ENCODE data around the gene CTNNBL1.

The CTNNBL1 gene

GRCh38 chr20:37881601-37882343, 187.9 kb downstream of the CTNNBL1 start:
- no peak for DNase-seq

GRCh38 chr20:37882961-37883712, 189.3 kb downstream of the CTNNBL1 start:
- DNase-seq = no peak

- no peak for DNase-seq
These were observed 191.2 kb downstream of the CTNNBL1 start for GRCh38 chr20:37885042-37885441.

- DNase-seq = no peak
These were observed 192.0 kb downstream of the CTNNBL1 start for GRCh38 chr20:37885593-37886503.

DNA sequence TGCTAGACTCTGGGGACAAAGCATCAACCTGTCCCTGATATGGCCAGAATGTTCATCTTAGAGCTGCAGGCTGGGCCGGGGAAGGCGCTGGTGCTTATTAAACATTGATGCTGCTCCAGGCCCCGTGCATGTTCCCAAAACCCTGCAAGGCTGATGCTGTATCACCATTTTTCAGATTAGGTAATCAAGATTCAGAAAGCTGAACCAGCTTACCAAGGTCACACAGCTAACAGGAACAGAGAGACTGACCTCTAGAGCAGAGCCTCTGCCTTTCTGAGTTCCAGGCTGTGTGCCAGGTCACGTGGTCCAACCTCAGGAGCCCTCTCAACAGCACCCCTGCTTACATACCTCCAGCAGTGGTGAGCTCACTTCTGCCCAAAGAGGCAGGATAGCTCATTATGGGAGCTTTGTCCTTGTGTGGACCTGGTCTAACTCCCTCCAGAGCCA, 193.0 kb downstream of the CTNNBL1 start:
- DNase-seq = no peak

DNA sequence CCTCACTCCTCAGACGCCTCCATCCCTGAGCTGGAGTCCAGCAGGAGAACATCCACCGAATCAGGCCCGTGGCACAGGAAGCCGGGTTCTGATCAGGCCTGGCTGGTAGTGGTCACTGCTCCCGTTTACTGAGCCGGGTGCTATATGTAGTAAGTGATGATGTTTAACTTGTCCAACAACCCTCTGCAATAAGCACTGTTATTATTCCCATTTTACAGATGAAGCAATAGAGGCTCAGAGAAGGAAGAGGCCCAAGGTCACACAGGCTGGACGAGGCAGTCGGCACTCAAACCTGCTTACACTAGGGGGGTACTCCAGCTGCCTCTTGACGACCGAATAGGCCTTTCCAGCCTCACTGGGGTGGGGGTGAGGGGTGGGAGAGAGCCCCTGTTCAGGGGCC, 194.8 kb downstream of the CTNNBL1 start:
- no peak for DNase-seq

GRCh38 chr20:37890108-37890507, 196.3 kb downstream of the CTNNBL1 start:
- DNase-seq = no peak

DNA sequence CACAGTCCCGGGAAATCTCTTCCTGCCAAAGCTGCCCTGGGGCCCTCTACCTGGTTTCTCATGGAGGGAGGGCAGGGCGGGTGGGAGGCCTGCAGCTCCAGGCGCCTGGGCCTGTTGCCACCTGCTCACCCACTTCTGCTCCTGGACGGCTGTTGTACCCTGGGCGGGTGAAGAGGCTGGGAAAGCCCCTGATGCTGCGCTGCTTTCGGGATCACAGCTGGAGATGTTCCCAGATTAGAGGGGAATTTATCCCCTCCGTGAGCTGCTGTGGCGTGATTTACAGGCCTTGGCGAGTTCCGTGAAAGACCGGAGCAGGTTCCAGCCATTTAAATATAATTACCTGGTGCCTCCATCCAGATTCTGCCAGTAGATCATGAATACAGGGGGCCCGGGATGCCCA, 196.8 kb downstream of the CTNNBL1 start:
- DNase-seq = no peak

DNA sequence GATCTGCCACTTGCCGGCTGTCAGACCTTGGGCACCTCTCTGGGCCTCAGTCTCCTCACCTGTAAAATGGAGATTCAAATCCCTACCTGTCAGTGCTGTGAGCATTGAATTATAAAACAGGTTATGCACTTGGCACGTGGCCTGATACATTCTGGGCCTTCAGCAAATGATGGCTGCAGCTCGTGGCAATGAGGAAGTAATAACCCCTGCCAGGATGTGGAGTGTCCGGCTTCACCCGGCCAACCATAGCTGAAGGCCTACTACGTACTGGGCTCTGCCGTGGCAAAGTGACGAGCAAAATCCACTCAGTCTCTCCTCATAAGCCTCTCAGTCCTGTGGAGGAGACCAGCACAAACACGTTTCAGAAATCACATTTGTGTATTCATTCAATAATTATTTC, 198.2 kb downstream of the CTNNBL1 start:
- DNase-seq = no peak

DNA sequence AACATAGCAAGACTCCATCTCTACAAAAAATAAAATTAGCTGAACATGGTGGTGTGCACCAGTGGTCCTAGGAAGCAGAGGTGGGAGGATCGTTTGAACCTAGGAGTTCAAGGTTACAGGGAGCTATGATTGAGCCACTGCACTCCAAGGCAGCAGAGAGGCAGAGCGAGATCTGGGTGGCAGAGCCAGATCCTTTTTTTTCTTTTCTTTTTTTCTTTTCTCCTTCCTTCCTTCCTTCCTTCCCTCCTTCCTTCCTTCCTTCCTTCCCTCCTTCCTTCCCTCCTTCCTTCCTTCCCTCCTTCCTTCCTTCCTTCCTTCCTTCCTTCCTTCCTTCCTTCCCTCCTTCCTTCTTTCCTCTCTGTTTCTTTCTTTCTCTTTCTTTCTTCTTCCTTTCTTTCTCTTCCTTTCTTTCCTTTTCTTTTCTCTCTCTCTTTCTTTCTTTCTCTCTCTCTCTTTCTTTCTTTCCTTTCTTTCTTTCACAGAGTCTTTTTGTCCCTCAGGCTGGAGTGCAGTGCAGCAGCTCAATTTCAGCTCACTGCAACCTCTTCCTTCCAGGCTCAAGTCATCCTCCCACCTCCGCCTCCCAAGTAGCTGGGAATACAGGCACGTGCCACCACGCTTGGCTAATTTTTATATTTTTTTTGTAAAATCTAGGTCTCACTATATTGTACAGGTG, 199.9 kb downstream of the CTNNBL1 start:
- no peak for DNase-seq

GRCh38 chr20:37894454-37894853, 200.6 kb downstream of the CTNNBL1 start:
- no peak for DNase-seq

- no peak for DNase-seq
These were observed 201.3 kb downstream of the CTNNBL1 start for GRCh38 chr20:37895166-37895565.

GRCh38 chr20:37896932-37897548, 203.2 kb downstream of the CTNNBL1 start:
- no peak for DNase-seq

DNA sequence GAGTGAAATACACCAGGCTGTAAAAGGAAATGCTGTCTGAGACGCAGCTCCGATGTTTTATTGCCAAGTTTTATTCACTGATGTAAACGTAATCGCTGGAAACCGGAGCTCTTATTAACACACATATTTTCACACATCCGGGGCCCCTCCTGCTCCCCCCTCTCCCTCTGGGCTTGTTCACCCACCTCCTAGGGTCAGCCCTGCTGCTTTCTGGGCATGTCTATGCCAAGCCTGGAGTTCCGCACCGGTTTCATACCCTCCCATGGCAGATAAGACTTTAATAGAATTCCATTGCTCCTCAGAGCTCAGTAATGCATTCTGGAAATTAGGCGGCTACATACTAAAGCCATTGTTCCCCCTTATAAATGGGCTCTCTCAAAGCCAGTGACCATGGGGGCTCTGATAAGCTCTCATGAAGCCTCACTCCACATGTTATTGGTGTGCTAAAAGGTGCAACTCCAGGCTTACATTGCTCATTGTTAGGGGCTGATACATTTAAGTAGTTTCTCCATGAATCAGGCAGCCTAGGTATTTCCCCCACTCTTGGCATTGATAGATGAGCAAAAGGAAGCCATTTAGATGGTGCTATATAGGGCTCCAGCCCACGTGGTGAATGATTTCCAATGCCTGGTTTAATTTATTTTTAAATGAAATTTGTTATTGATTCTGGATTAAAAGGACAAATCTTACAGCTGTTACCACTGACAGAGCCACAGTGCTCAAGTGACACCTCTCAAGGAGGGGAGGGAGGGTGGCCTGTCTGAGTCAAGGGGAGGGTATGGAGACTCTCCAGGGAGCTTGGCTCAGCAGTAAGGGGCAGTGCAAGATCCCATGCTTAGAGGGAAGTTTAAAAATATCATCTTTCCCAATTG, 204.6 kb downstream of the CTNNBL1 start:
- no peak for DNase-seq

GRCh38 chr20:37899105-37900045, 205.5 kb downstream of the CTNNBL1 start:
- DNase-seq = no peak

GRCh38 chr20:37901240-37901639, 207.4 kb downstream of the CTNNBL1 start:
- DNase-seq = no peak

DNA sequence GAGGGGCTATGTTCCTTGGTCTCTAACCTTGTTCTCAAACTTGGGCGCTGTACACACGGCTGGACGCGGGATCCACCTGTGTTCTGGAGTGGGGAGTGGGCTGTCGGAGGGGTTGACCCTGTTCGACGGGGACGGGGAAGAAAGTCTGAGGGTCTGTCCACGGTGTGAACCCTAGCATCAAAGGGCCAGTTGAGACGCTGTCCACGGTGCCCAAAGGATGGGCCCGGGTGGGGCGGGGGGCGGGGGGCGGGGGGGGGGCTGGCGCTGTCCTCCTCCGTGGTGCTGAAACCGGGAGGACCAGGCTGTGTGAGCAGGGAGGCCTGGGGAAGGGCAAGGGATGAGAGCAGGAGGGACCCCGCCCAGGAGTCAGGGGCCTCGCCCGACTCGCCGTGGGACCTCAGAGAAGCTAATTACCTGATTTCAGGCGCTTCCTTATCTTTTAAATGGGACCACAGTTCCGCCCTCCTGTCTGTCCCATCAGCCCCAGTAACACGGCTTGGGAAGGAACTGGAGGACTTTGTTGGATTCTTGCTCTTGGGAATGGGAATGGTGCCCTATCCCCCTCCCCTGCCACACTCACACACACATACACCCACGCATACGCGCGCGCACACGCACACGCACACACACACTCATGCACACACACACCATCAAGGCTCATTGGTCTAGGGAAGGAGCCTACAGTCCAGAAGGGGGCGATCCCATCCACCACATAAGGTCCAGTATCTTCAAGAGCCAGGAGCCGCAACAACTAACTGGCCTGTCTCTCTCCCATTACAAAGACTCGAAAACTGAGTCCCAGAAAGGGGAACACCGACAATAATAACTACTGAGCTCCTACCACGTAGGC, 208.0 kb downstream of the CTNNBL1 start:
- DNase-seq = peak; percentile 46

DNA sequence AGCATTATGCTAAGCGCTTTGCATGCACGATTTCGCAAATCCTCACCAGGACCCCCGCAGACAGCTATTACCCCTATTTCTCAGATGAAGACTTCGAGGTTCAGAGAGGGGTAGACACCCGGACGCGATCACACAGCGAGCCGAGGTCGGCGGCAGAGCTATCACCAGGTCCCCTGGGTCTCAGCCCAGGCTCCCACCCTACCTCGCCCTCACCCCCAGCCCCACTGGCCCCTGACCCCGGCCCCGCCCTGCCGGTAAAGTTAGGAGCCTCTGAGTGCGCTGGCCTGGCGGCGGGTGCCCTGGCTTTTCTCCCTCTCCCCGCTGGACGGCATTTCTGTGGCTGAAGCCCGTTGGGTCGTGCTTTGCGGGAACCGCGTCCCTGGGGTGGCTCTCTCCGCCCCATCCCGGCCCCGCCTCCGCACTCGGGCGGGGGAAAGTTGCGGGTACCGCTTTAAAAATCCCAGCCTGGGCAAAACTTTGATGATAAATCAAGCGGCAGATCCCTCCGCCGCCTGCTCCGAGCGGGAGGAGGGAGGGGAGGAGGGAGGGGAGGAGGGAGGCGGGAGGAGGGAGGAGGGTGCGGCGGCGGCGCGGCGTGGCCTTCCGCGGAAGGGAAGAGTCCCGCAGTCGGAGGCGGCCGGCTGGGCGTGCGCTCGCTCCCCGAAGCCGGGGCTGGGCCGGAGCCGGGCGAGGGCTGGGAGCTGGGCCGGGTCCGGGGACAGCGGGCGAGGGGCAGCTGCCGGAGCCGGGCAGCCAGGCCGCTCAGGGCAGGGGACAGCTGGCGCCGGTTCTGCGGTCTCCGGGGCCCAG, 208.9 kb downstream of the CTNNBL1 start, which contains the start of gene VSTM2L:
TSS of gene VSTM2L (plus strand) at position 624 of the 810 bp plus-strand sequence. CDS start 224 bp downstream, outside the sequence.
- no peak for DNase-seq

Data from NCI-H510A treated with DMSO at 0.1 percent for 48 hours (cell line).